GM23338 (cell line): ENCODE measurements around the gene FTL. TPM values are rescaled to one million over a fixed set of nuclear protein-coding genes. Genes with fewer than 3 reads are reported as not detected.

Experiments used
- ATAC-seq: fragments of 200-7000 bp; cut with Tn5 transposase; 3 replicates; pipeline ENCODE4 v1.9.1; 2020
- DNase-seq: peaks from one replicate; pipeline ENCODE4 v3.0.0-alpha.2; 2015; ENCODE audit warnings: low spot score
- H2AFZ ChIP-seq: fragments of 200-600 bp; sonication (generic); 2 replicates; pipeline ENCODE4 v1.8.0; 2016; ENCODE audit warnings: antibody characterized with exemption, mild to moderate bottlenecking, moderate library complexity
- H3F3A ChIP-seq: fragments of 200-600 bp; sonication (generic); replicated peaks from 2 replicates; pipeline ENCODE4 v1.8.0; 2017; ENCODE audit warnings: antibody characterized with exemption, mixed run types, low read depth
- H3K27ac ChIP-seq: fragments of 200-600 bp; sonication (generic); 2 replicates; pipeline ENCODE4 v1.6.1; 2016; ENCODE audit warnings: low read depth
- H3K27me3 ChIP-seq: fragments of 200-600 bp; sonication (generic); 2 replicates; pipeline ENCODE4 v1.8.0; 2016; ENCODE audit warnings: mild to moderate bottlenecking, mixed run types, moderate library complexity; ENCODE audit not compliant: insufficient read depth
- H3K36me3 ChIP-seq: fragments of 200-600 bp; sonication (generic); 2 replicates; pipeline ENCODE4 v1.8.0; 2016; ENCODE audit warnings: mild to moderate bottlenecking; ENCODE audit not compliant: insufficient read depth
- H3K4me1 ChIP-seq: fragments of 200-600 bp; sonication (generic); 2 replicates; pipeline ENCODE4 v1.8.0; 2016; ENCODE audit warnings: mild to moderate bottlenecking, moderate library complexity; ENCODE audit not compliant: insufficient read depth
- H3K4me2 ChIP-seq: fragments of 200-600 bp; sonication (generic); 2 replicates; pipeline ENCODE4 v1.7.1; 2017; ENCODE audit warnings: mixed run types
- H3K4me3 ChIP-seq: fragments of 200-600 bp; sonication (generic); 2 replicates; pipeline ENCODE4 v1.6.1; 2016; ENCODE audit warnings: mixed run types
- H3K79me2 ChIP-seq: fragments of 200-600 bp; sonication (generic); replicated peaks from 2 replicates; pipeline ENCODE4 v1.8.0; 2017; ENCODE audit warnings: mild to moderate bottlenecking; ENCODE audit not compliant: insufficient read depth
- H3K9me2 ChIP-seq: fragments of 200-600 bp; sonication (generic); 2 replicates; pipeline ENCODE4 v1.8.0; 2017; ENCODE audit not compliant: insufficient read depth
- H4K20me1 ChIP-seq: fragments of 200-600 bp; sonication (generic); replicated peaks from 2 replicates; pipeline ENCODE4 v1.8.0; 2017; ENCODE audit warnings: mild to moderate bottlenecking; ENCODE audit not compliant: insufficient read depth
- H3K27ac Mint-ChIP-seq: 2 replicates; pipeline ENCODE4 v1.8.0; 2020; ENCODE audit warnings: inconsistent platforms, mild to moderate bottlenecking, moderate library complexity, mixed read lengths
- H3K27me3 Mint-ChIP-seq: 3 replicates; pipeline ENCODE4 v1.8.0; 2022; ENCODE audit warnings: low read depth, mild to moderate bottlenecking, moderate library complexity, mixed read lengths, inconsistent platforms; ENCODE audit not compliant: insufficient read depth, poor library complexity
- H3K36me3 Mint-ChIP-seq: 3 replicates; pipeline ENCODE4 v1.8.0; 2021; ENCODE audit warnings: low read depth, mild to moderate bottlenecking, inconsistent platforms, moderate library complexity, mixed read lengths
- H3K4me1 Mint-ChIP-seq: 3 replicates; pipeline ENCODE4 v1.8.0; 2020; ENCODE audit warnings: mild to moderate bottlenecking, inconsistent platforms, mixed read lengths
- H3K4me3 Mint-ChIP-seq: 3 replicates; pipeline ENCODE4 v1.8.0; 2021; ENCODE audit warnings: moderate library complexity, mild to moderate bottlenecking, inconsistent platforms, mixed read lengths
- H3K9me3 Mint-ChIP-seq: 3 replicates; pipeline ENCODE4 v1.8.0; 2020; ENCODE audit warnings: moderate library complexity, mild to moderate bottlenecking, inconsistent platforms, mixed read lengths
- CREB1 ChIP-seq: fragments of 250-450 bp; sonication (Bioruptor Pico); IDR thresholded peaks from 2 replicates; pipeline ENCODE4 v1.5.0; 2020; ENCODE audit warnings: low read depth, mild to moderate bottlenecking, moderate library complexity
- EZH2 ChIP-seq: fragments of 200-600 bp; sonication (generic); IDR thresholded peaks from one replicate; pipeline ENCODE4 v1.8.0; 2017; ENCODE audit warnings: antibody characterized with exemption, mild to moderate bottlenecking, low read depth; ENCODE audit not compliant: unreplicated experiment
- EZH2phosphoT487 ChIP-seq: fragments of 200-600 bp; sonication (generic); IDR thresholded peaks from one replicate; pipeline ENCODE4 v1.8.1; 2018; ENCODE audit warnings: antibody characterized with exemption; ENCODE audit not compliant: unreplicated experiment
- NANOG ChIP-seq: IDR thresholded peaks from 2 replicates; pipeline ENCODE4 v1.6.1; 2016; ENCODE audit warnings: antibody characterized with exemption, borderline replicate concordance
- POLR2AphosphoS5 ChIP-seq: IDR thresholded peaks from 2 replicates; pipeline ENCODE4 v1.6.1; 2016; ENCODE audit warnings: antibody characterized with exemption, low read depth
- STAT1 ChIP-seq: IDR thresholded peaks from one replicate; pipeline ENCODE4 v1.6.1; 2016; ENCODE audit warnings: antibody characterized with exemption; ENCODE audit not compliant: unreplicated experiment
- ZNF331 ChIP-seq: fragments of 250-450 bp; sonication (Bioruptor Pico); IDR thresholded peaks from 2 replicates; pipeline ENCODE4 v1.5.0; 2020; ENCODE audit warnings: low read depth, mild to moderate bottlenecking, moderate library complexity
- polyA plus RNA-seq: library from polyadenylated mRNA; unstranded; fragments of >200 nt; fragmentation: Nextera tagmentation; extraction: Ambion mirVana; gene quantifications from 2 replicates; pipeline ENCODE4 v1.2.1, GENCODE V29; 2016
- total RNA-seq: library from RNA; depleted of rRNA; stranded (reverse); fragments of >200 nt; shearing (Covaris generic); gene quantifications from 2 replicates; pipeline ENCODE4 v1.2.3, GENCODE V29; 2014
- TF ChIP-seq, protein P1 (sequence below), 2 experiments: fragments of 200-600 bp in 1 of 2; sonication (generic) in 1 of 2; conservative IDR thresholded peaks; 2 replicates each; pipeline versions ENCODE4 v1.5.1 to v1.6.1; 2016 to 2017; ENCODE audit warnings: antibody characterized with exemption in 2 of 2, low read depth in 2 of 2, mild to moderate bottlenecking in 2 of 2, moderate library complexity in 1 of 2
- TF ChIP-seq, protein P2 (sequence below): IDR thresholded peaks from 2 replicates; pipeline ENCODE4 v1.6.1; 2016; ENCODE audit warnings: antibody characterized with exemption
- TF ChIP-seq, protein P3 (sequence below): fragments of 250-450 bp; sonication (Bioruptor Pico); IDR thresholded peaks from 2 replicates; pipeline ENCODE4 v1.5.0; 2020; ENCODE audit warnings: mild to moderate bottlenecking, moderate library complexity

The FTL gene
- total and polyA plus RNA-seq, 2 experiments from 2014 or later: 2,064 to 5,436 TPM

DNA sequence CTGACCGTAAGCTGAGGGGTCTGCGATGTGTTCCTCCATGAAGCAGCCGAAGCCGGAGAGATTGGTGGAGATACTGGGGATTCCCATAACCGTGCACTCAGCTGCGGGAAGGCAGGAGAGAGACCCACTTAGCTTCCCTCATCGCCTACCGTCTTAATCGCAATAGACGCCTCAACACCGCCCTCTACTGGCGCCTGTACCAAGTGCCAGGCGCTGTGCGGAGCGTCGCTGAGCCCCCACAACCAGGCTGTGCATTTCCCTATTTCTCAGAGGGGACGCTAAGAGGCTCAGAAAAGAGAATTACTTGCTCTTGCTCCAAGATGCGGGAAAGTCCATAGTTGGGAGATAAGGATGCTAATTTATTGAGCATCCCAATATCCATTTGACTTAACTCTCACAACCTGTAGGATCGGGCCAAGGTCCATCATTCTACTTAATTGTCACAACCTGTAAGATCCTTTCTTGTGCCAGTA, 5.8 kb downstream of the FTL start:
- H3K36me3 Mint-ChIP-seq: peaks cover 48% of the 10 kb centered on the region
- no peak for TF ChIP-seq ZNF331 (CRISPR knock-in tag)
- TF ChIP-seq, protein P1, sequence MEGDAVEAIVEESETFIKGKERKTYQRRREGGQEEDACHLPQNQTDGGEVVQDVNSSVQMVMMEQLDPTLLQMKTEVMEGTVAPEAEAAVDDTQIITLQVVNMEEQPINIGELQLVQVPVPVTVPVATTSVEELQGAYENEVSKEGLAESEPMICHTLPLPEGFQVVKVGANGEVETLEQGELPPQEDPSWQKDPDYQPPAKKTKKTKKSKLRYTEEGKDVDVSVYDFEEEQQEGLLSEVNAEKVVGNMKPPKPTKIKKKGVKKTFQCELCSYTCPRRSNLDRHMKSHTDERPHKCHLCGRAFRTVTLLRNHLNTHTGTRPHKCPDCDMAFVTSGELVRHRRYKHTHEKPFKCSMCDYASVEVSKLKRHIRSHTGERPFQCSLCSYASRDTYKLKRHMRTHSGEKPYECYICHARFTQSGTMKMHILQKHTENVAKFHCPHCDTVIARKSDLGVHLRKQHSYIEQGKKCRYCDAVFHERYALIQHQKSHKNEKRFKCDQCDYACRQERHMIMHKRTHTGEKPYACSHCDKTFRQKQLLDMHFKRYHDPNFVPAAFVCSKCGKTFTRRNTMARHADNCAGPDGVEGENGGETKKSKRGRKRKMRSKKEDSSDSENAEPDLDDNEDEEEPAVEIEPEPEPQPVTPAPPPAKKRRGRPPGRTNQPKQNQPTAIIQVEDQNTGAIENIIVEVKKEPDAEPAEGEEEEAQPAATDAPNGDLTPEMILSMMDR (conservative IDR thresholded peaks at IDR 0.05; ENCODE audit: low read depth in 2 of 2): peak; percentile 94 to 98
- Histone ChIP-seq H4K20me1 (peaks cover 10% of the 10 kb centered on the region), H3K4me2 (peak overlapping the region; percentile 48; the same call in 1 of the 2 replicates), H3K79me2 (peaks cover 8% of the 10 kb centered on the region), H3K4me1 (peaks cover 4% of the 10 kb centered on the region; the same call in 1 of the 2 replicates), H3K4me3 (no peak overlapping the region), H3K9me2 (no peaks in the 10 kb centered on the region), H3K27me3 (no peaks in the 10 kb centered on the region), H3F3A (peaks cover 31% of the 10 kb centered on the region), H3K27ac (peak overlapping the region; percentile 66), H3K36me3 (peaks cover 13% of the 10 kb centered on the region), H2AFZ (no peak overlapping the region)
- DNase-seq: peak; percentile 97
- H3K27me3 Mint-ChIP-seq: peaks cover 29% of the 10 kb centered on the region
- peak; percentile 83 for ATAC-seq
- H3K4me1 Mint-ChIP-seq: peaks cover 16% of the 10 kb centered on the region
- H3K27ac Mint-ChIP-seq: no peak overlapping the region
- no peak overlapping the region; the same call in 2 of the 3 replicates for H3K4me3 Mint-ChIP-seq
- peaks cover 9% of the 10 kb centered on the region for H3K9me3 Mint-ChIP-seq

DNA sequence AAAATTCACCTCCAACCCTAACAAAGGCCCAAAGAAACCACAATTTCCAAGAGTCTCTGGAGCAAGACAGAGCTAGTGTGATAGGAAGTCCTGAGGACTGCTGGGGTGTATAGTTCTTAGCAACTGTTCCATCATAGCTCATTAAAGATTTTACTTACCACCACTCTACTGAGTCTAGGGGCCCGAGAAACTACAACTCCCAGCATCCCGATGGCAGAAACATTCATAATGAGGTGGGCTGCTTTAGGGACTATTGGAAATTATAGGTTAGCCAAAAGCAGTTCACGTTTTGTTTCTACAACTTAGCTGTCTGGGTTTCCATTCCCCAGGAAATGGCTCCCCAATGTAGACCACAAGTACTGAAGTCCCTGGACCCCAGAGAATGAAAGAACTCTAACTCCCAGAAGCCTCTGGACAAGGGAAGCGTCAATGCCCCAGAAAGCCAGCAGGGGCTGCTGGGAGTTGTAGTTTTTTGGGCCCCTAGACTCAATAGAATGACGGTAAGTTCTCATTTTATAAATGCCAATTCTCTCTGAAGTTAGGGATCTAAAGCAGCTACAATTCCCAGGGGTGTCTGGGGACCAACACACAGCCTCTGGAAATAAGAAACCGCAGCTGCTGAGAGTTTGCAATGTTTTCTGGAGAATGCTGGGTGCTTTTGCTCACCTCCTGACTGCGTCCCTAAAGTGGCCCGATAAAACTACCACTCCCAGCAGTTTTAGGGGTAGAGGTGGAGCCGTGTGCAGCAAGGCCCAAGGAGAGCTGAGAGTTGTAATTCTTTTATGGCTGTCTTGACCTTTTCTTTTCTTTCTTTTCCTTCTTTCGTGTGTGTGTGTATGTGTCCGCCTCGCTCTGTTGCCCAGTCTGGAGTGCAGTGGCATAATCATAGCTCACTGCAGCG, 11.1 kb downstream of the FTL start:
- Histone ChIP-seq H2AFZ (no peak overlapping the region), H3K27ac (no peak overlapping the region), H3K79me2 (no peaks in the 10 kb centered on the region), H3K4me2 (no peak overlapping the region), H3K27me3 (no peaks in the 10 kb centered on the region), H3K4me3 (no peak overlapping the region), H3K4me1 (no peaks in the 10 kb centered on the region), H4K20me1 (0 out of 2 replicates have a peak, but pooled peaks cover 4% of the 10 kb centered on the region), H3K9me2 (no peaks in the 10 kb centered on the region), H3F3A (peaks cover 5% of the 10 kb centered on the region; the same call in 1 of the 2 replicates), H3K36me3 (peaks cover 4% of the 10 kb centered on the region; the same call in 1 of the 2 replicates)
- Mint-ChIP-seq H3K36me3 (peaks cover 32% of the 10 kb centered on the region), H3K9me3 (no peaks in the 10 kb centered on the region), H3K27me3 (peaks cover 7% of the 10 kb centered on the region), H3K4me3 (no peak overlapping the region), H3K27ac (peak overlapping the region; percentile 44; the same call in 1 of the 2 replicates), H3K4me1 (no peaks in the 10 kb centered on the region; the same call in 2 of the 3 replicates)
- ATAC-seq (peak; percentile 94), DNase-seq (peak; percentile 93)
- TF ChIP-seq NANOG (no peak), EZH2phosphoT487 (no peak), POLR2AphosphoS5 (no peak), CREB1 (CRISPR knock-in tag) (peak; percentile 89), STAT1 (no peak), EZH2 (no peak), ZNF331 (CRISPR knock-in tag) (no peak)
- TF ChIP-seq, protein P2, sequence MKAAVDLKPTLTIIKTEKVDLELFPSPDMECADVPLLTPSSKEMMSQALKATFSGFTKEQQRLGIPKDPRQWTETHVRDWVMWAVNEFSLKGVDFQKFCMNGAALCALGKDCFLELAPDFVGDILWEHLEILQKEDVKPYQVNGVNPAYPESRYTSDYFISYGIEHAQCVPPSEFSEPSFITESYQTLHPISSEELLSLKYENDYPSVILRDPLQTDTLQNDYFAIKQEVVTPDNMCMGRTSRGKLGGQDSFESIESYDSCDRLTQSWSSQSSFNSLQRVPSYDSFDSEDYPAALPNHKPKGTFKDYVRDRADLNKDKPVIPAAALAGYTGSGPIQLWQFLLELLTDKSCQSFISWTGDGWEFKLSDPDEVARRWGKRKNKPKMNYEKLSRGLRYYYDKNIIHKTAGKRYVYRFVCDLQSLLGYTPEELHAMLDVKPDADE: peak; percentile 99
- TF ChIP-seq, protein P3, sequence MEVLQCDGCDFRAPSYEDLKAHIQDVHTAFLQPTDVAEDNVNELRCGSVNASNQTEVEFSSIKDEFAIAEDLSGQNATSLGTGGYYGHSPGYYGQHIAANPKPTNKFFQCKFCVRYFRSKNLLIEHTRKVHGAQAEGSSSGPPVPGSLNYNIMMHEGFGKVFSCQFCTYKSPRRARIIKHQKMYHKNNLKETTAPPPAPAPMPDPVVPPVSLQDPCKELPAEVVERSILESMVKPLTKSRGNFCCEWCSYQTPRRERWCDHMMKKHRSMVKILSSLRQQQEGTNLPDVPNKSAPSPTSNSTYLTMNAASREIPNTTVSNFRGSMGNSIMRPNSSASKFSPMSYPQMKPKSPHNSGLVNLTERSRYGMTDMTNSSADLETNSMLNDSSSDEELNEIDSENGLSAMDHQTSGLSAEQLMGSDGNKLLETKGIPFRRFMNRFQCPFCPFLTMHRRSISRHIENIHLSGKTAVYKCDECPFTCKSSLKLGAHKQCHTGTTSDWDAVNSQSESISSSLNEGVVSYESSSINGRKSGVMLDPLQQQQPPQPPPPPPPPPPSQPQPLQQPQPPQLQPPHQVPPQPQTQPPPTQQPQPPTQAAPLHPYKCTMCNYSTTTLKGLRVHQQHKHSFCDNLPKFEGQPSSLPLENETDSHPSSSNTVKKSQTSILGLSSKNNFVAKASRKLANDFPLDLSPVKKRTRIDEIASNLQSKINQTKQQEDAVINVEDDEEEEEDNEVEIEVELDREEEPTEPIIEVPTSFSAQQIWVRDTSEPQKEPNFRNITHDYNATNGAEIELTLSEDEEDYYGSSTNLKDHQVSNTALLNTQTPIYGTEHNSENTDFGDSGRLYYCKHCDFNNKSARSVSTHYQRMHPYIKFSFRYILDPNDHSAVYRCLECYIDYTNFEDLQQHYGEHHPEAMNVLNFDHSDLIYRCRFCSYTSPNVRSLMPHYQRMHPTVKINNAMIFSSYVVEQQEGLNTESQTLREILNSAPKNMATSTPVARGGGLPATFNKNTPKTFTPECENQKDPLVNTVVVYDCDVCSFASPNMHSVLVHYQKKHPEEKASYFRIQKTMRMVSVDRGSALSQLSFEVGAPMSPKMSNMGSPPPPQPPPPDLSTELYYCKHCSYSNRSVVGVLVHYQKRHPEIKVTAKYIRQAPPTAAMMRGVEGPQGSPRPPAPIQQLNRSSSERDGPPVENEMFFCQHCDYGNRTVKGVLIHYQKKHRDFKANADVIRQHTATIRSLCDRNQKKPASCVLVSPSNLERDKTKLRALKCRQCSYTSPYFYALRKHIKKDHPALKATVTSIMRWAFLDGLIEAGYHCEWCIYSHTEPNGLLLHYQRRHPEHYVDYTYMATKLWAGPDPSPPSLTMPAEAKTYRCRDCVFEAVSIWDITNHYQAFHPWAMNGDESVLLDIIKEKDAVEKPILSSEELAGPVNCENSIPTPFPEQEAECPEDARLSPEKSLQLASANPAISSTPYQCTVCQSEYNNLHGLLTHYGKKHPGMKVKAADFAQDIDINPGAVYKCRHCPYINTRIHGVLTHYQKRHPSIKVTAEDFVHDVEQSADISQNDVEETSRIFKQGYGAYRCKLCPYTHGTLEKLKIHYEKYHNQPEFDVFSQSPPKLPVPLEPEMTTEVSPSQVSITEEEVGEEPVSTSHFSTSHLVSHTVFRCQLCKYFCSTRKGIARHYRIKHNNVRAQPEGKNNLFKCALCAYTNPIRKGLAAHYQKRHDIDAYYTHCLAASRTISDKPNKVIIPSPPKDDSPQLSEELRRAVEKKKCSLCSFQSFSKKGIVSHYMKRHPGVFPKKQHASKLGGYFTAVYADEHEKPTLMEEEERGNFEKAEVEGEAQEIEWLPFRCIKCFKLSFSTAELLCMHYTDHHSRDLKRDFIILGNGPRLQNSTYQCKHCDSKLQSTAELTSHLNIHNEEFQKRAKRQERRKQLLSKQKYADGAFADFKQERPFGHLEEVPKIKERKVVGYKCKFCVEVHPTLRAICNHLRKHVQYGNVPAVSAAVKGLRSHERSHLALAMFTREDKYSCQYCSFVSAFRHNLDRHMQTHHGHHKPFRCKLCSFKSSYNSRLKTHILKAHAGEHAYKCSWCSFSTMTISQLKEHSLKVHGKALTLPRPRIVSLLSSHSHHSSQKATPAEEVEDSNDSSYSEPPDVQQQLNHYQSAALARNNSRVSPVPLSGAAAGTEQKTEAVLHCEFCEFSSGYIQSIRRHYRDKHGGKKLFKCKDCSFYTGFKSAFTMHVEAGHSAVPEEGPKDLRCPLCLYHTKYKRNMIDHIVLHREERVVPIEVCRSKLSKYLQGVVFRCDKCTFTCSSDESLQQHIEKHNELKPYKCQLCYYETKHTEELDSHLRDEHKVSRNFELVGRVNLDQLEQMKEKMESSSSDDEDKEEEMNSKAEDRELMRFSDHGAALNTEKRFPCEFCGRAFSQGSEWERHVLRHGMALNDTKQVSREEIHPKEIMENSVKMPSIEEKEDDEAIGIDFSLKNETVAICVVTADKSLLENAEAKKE (CRISPR knock-in tag): no peak
